ENCODE measurements around the gene RCSD1.

RCSD1 gene

GRCh38 chr1:167693425-167694045 lies 63.5 kb downstream of the RCSD1 start:
- no peak for TF ChIP-seq CTCF (IDR thresholded peaks at IDR 0.05; ENCODE audit: low read depth, low read length)
- Histone ChIP-seq H3K4me3 (ENCODE audit: low read depth, low read length) (no peak overlapping the region), H3K4me1 (no peaks in the 10 kb centered on the region), H3K9me3 (no peaks in the 10 kb centered on the region), H3K36me3 (no peaks in the 10 kb centered on the region), H3K27me3 (no peaks in the 10 kb centered on the region)
- no peak for DNase-seq

GRCh38 chr1:167694691-167695090 lies 64.7 kb downstream of the RCSD1 start:
- Histone ChIP-seq H3K27me3 (no peaks in the 10 kb centered on the region), H3K4me3 (ENCODE audit: low read depth, low read length) (no peak overlapping the region), H3K9me3 (no peaks in the 10 kb centered on the region), H3K36me3 (no peaks in the 10 kb centered on the region), H3K4me1 (no peaks in the 10 kb centered on the region)
- TF ChIP-seq CTCF (IDR thresholded peaks at IDR 0.05; ENCODE audit: low read depth, low read length), result no peak
- DNase-seq, result no peak

GRCh38 chr1:167695147-167695546 lies 65.1 kb downstream of the RCSD1 start:
- no peak for TF ChIP-seq CTCF (IDR thresholded peaks at IDR 0.05; ENCODE audit: low read depth, low read length)
- DNase-seq, result no peak
- H3K4me1 ChIP-seq, result no peaks in the 10 kb centered on the region
- H3K27me3 ChIP-seq, result no peaks in the 10 kb centered on the region
- H3K4me3 ChIP-seq (ENCODE audit: low read depth, low read length), result no peak overlapping the region
- no peaks in the 10 kb centered on the region for H3K36me3 ChIP-seq
- H3K9me3 ChIP-seq, result no peaks in the 10 kb centered on the region

GRCh38 chr1:167695756-167696561 lies 65.9 kb downstream of the RCSD1 start:
- Histone ChIP-seq H3K4me3 (ENCODE audit: low read depth, low read length) (no peak overlapping the region), H3K27me3 (no peaks in the 10 kb centered on the region), H3K4me1 (no peaks in the 10 kb centered on the region), H3K9me3 (no peaks in the 10 kb centered on the region), H3K36me3 (no peaks in the 10 kb centered on the region)
- no peak for DNase-seq
- no peak for TF ChIP-seq CTCF (IDR thresholded peaks at IDR 0.05; ENCODE audit: low read depth, low read length)

- no peak for TF ChIP-seq CTCF (IDR thresholded peaks at IDR 0.05; ENCODE audit: low read depth, low read length)
- Histone ChIP-seq H3K27me3 (no peaks in the 10 kb centered on the region), H3K4me3 (ENCODE audit: low read depth, low read length) (no peak overlapping the region), H3K36me3 (no peaks in the 10 kb centered on the region), H3K4me1 (no peaks in the 10 kb centered on the region), H3K9me3 (no peaks in the 10 kb centered on the region)
- DNase-seq, result no peak
Measured at GRCh38 chr1:167697667-167698141, 67.7 kb downstream of the RCSD1 start.

- TF ChIP-seq CTCF (IDR thresholded peaks at IDR 0.05; ENCODE audit: low read depth, low read length), result no peak
- Histone ChIP-seq H3K4me3 (ENCODE audit: low read depth, low read length) (no peak overlapping the region), H3K36me3 (no peaks in the 10 kb centered on the region)
Measured at GRCh38 chr1:167698313-167698712, 68.3 kb downstream of the RCSD1 start.

More at GRCh38 chr1:167698313-167698712, 68.3 kb downstream of the RCSD1 start:
- no peaks in the 10 kb centered on the region for H3K9me3 ChIP-seq
- DNase-seq, result no peak
- no peaks in the 10 kb centered on the region for H3K4me1 ChIP-seq
- H3K27me3 ChIP-seq, result no peaks in the 10 kb centered on the region

All from BE2C (cell line).